T-helper 2 cell treated with Interferon-gamma antibody and Interleukin-4, amounts not matched to agents 100 ng/mL and 5 ng/mL, for 36 hours (primary cell): ENCODE measurements around the gene HDAC3. TPM values are rescaled to one million over a fixed set of nuclear protein-coding genes. Genes with fewer than 3 reads are reported as not detected.

Experiments
- intact Hi-C: fragments of 100-400 bp; cut with micrococcal nuclease; formaldehyde crosslinking; loops from one replicate; pipeline ENCODE4 v1.15.1; 2023
- total RNA-seq: library from RNA; stranded (reverse); gene quantifications from 2 replicates; pipeline ENCODE4 v1.2.3, GENCODE V29; 2022

HDAC3 gene
- total RNA-seq, 1 donor from 2014 or later = 80.8 TPM

- intact Hi-C loops = loop anchor here (2.0 to 10.0 kb wide), 2 partner anchors 72 to 1462 kb away; partner anchors contain the start of gene CYSTM1
Measured at GRCh38 chr5:141637123-141637766, 596 bp upstream of the HDAC3 start.

DNA sequence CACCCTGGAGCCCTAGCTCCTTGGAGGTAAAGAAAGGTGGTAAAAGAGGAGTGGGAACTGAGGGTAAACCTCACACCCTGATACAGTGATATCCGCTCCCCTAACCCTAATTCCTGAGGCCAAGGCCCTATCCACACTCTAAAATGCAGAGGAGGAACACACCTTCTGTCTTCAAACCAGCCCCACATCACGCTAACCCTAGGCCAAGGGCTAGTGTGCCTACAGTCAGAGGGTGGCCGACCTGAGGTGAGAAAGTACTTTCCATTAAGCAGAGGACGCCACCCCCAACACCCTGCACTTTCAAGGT lies 590 bp downstream of the HDAC3 start:
- intact Hi-C loops = loop anchor here (1.0 to 10.0 kb wide), 6 partner anchors 15 to 1461 kb away; partner anchors contain the start of genes CYSTM1 and FCHSD1

DNA sequence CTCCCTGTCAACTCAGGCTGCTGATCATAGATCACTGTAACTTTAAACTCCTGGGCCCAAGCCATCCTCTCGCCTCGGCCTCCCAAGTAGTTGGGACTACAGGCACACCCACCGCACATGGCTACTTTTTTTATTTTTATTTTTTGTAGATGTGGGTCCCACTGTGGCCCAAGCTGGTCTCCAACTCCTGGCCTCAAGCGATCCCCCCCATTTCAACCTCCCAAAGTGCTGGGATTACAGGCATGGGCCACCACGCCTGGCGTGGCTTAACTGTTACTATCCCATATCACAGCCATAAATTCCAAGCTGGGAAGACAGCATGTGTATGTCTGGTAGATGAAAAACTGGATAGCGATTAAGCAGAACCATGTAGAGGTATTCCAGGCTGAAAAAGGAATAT lies 1.0 kb downstream of the HDAC3 start:
- intact Hi-C loops = loop anchor here (1.0 to 10.0 kb wide), 6 partner anchors 16 to 1461 kb away; partner anchors contain the start of genes CYSTM1 and FCHSD1

DNA sequence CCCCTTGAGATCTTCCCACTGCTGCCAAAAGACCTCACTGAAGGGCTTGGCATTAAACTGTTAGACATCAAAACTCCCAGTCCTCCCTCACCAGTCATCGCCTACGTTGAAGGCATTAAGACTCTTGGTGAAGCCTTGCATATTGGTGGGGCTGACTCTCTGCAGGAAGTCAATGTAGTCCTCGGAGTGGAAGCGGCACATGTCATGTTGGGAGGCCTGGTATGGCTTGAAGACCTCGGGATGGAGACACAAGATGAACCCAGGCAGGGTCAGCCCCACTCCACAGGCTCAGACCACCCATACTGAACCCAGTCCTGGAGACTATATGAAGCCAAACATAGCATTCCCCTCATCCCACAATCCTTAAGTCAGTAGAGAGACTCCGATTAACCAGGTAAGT lies 1.9 kb downstream of the HDAC3 start:
- intact Hi-C loops = loop anchor here (10.0 kb wide), 1 partner anchor 1460 kb away; the partner anchor contains the start of gene CYSTM1

DNA sequence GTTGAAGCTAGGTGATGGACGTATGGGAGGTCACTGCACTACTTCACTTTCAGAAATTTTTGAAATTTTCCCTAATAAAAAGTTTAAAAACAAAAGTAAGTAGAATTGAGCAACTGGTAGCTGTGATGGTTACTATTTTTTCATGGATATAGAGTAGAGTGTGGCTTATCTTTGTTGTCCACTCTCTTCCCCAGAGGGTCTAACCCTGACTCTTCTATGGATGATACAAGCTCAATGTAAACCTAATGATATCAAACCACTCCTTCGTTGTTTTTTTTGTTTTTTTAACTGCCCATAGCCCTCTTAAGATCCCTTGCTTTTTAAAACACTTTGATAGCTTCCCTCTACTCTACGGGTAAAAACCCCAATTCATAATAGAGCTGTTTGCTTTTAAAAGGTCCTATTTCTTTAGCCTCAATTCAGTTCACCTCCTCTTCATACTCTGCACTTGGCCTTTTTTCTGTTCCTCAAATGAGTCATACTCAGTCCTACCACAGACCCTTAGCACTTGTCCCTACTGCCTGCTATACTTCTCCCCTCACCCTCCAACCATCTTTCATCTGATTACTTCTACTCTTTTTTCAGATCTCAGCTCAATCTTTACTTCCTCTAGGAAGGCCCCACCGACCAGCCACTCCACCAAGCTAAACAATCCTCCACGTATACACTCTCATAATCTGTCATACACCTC lies 2.6 kb downstream of the HDAC3 start:
- intact Hi-C loops = loop anchor here (10.0 kb wide), 1 partner anchor 1459 kb away; the partner anchor contains the start of gene CYSTM1

GRCh38 chr5:141632650-141633049 lies 4.0 kb downstream of the HDAC3 start:
- intact Hi-C loops = loop anchor here (10.0 kb wide), 1 partner anchor 1458 kb away; the partner anchor contains the start of gene CYSTM1

GRCh38 chr5:141630570-141631140 lies 6.0 kb downstream of the HDAC3 start:
- intact Hi-C loops = loop anchor here (10.0 kb wide), 1 partner anchor 1456 kb away; the partner anchor contains the start of gene CYSTM1

- intact Hi-C loops = no loop called here
Measured at GRCh38 chr5:141628175-141628788, 8.4 kb downstream of the HDAC3 start.

GRCh38 chr5:141623611-141624010 lies 13.0 kb downstream of the HDAC3 start:
- intact Hi-C loops = no loop called here

GRCh38 chr5:141623186-141623585 lies 13.5 kb downstream of the HDAC3 start:
- intact Hi-C loops = no loop called here

GRCh38 chr5:141618804-141619554 lies 17.7 kb downstream of the HDAC3 start, which contains the start of gene DIAPH1:
Gene DIAPH1 (minus strand): TSS chr5:141619000. CDS start chr5:141618914, 86 bp downstream.
- intact Hi-C loops = loop anchor here (1.0 kb wide), 6 partner anchors 14 to 299 kb away; partner anchors contain the start of genes FCHSD1, HDAC3, RELL2 and TAF7

- intact Hi-C loops = no loop called here
Measured at GRCh38 chr5:141618030-141618803, 18.4 kb downstream of the HDAC3 start.

- intact Hi-C loops = no loop called here
Measured at GRCh38 chr5:141617682-141618029, 19.0 kb downstream of the HDAC3 start.

DNA sequence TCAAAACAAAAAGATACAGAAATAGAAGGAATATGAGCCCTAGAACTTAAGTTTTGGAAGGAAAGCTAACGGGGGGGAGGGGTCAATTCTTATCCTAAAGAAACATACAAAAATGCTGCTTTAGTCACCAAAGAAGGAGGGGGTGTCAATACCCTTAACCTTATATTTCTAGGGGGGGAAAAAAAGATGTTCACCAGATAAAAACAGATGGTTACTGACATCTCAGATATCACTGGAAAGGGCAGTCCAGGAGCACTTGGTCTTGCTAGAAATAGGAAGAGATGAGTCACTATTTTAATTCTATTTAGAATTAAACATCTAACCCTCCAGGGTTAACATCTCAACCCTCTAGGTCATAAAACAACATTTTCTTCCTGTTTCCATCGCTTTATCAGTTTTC lies 19.5 kb downstream of the HDAC3 start:
- intact Hi-C loops = no loop called here

- intact Hi-C loops = no loop called here
Measured at GRCh38 chr5:141615991-141616720, 20.5 kb downstream of the HDAC3 start.

DNA sequence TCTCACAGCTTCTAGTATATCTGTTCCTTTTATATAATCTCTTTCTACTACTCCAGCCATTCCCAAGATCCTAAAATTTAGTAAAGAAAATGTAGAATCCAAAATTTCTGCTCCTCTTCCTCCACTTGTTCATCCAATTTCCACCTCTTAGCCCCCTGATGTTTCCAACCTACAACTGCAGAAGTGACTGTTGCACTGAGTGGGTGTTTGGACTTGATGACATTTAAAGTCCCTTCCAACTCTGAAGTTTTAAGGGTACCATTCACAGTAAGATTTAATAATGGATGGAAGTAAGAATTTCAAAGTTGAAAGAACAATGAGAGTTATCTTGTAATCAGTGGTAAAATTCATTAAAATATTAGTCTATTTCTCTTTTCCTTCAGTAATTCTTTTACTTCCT lies 23.3 kb downstream of the HDAC3 start:
- intact Hi-C loops = no loop called here

GRCh38 chr5:141611289-141611688 lies 25.4 kb downstream of the HDAC3 start:
- intact Hi-C loops = no loop called here

DNA sequence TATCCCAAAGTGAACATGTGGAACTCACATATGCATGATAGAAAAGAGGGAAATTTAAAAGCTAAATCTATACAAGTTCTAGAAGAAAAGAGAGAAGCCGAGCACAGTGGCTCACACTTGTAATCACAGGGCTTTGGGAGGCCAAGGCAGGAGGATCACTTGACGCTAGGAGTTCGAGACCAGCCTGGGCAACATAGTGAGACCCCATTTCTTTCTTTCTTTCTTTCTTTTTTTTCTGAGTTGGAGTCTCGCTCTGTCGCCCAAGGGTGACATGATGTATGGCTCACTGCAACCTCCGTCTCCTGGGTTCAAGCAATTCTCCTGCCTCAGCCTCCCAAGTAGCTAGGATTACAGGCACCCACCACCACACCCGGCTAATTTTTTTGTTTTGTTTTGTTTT lies 26.7 kb downstream of the HDAC3 start:
- intact Hi-C loops = loop anchor here (5.0 kb wide), 1 partner anchor 898 kb away; no protein-coding TSS in a partner anchor

DNA sequence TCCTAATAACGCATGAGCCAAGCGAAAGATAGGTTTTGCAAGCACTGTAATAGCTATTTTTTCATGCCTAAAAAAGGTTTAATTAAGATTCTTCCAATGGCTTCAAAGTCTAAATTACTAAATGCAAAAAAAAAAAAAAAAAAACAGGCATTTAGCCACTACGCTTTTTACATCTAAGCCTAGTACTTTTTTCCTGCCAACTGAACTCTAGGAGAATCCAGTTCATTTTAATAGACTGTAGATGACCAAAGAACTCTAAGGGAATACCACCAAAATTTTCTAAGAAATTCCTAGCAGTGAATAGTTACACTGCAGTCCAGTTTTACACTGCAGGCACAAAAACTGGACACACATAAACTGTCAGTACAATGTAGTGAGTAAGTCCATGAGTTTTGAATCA lies 27.6 kb downstream of the HDAC3 start:
- intact Hi-C loops = loop anchor here (5.0 kb wide), 1 partner anchor 897 kb away; no protein-coding TSS in a partner anchor
